Gastroesophageal sphincter (tissue), 4 donors: ENCODE measurements around the gene RNF212. TPM values are rescaled to one million over a fixed set of nuclear protein-coding genes. Genes with fewer than 3 reads are reported as not detected.

ENCODE experiments used
- ATAC-seq: fragments of 150-250 bp; one replicate; pipeline ENCODE4 v1.9.1; 2016; ENCODE audit warnings: mild to moderate bottlenecking, moderate library complexity
- H3K27ac ChIP-seq, 4 donors: fragments of 200-600 bp; sonication (generic) in 3 of 4; 1 replicate in 3 of 4; 2 replicates in 1 of 4; pipeline ENCODE4 v1.5.1; 2016 to 2019
- H3K27me3 ChIP-seq: fragments of 200-600 bp; sonication (generic); one replicate; pipeline ENCODE4 v1.5.1; 2019
- H3K36me3 ChIP-seq, 2 donors: fragments of 200-600 bp; sonication (generic); one replicate each; pipeline ENCODE4 v1.5.1; 2019; ENCODE audit warnings: control low read depth in 1 of 2
- H3K4me1 ChIP-seq, 3 donors: fragments of 200-600 bp; sonication (generic); 1 replicate in 2 of 3; 2 replicates in 1 of 3; pipeline ENCODE4 v1.5.1; 2016 to 2019; ENCODE audit warnings: control low read depth in 2 of 3
- H3K4me3 ChIP-seq, 2 donors: fragments of 200-600 bp; sonication (generic); one replicate each; pipeline ENCODE4 v1.5.1; 2019; ENCODE audit warnings: mild to moderate bottlenecking in 1 of 2, moderate library complexity in 1 of 2
- H3K9me3 ChIP-seq, 3 donors: fragments of 200-600 bp; sonication (generic); one replicate each; pipeline ENCODE4 v1.5.1; 2017 to 2019; ENCODE audit warnings: control low read depth in 2 of 3
- EP300 ChIP-seq: sonication (generic); formaldehyde crosslinking; IDR thresholded peaks from one replicate; pipeline ENCODE4 v1.6.1; 2017; ENCODE audit warnings: antibody characterized with exemption, mild to moderate bottlenecking
- POLR2A ChIP-seq, 2 donors: fragments of 450-650 bp; IDR thresholded peaks; one replicate each; pipeline ENCODE4 v1.6.1; 2017; ENCODE audit warnings: antibody characterized with exemption in 2 of 2, mild to moderate bottlenecking in 2 of 2, moderate library complexity in 1 of 2
- POLR2AphosphoS5 ChIP-seq: sonication (generic); formaldehyde crosslinking; IDR thresholded peaks from one replicate; pipeline ENCODE4 v1.6.1; 2017; ENCODE audit warnings: antibody characterized with exemption
- WGBS, 2 donors: methylation state at CpG; one replicate each; pipeline ENCODE4 v1.1.5; 2018; ENCODE audit warnings: low coverage in 1 of 2; 5-methylcytosine and 5-hydroxymethylcytosine counted together
- total RNA-seq, 4 donors: library from RNA; depleted of rRNA; stranded (reverse); fragments of >200 nt; gene quantifications; one replicate each; pipeline ENCODE4 v1.1.0, GENCODE V29; 2016
- TF ChIP-seq, protein P1 (sequence below), 4 experiments: fragments of 200-600 bp in 2 of 4; fragments of 450-650 bp in 2 of 4; sonication (generic) in 1 of 4; IDR thresholded peaks; one replicate each; pipeline ENCODE4 v1.5.1; 2017 to 2019; ENCODE audit warnings: antibody characterized with exemption in 4 of 4, mild to moderate bottlenecking in 2 of 4, moderate library complexity in 2 of 4

RNF212 gene
- total RNA-seq, 4 donors from 2014 or later, result 1.5 to 6.9 (median 4.6) TPM

DNA sequence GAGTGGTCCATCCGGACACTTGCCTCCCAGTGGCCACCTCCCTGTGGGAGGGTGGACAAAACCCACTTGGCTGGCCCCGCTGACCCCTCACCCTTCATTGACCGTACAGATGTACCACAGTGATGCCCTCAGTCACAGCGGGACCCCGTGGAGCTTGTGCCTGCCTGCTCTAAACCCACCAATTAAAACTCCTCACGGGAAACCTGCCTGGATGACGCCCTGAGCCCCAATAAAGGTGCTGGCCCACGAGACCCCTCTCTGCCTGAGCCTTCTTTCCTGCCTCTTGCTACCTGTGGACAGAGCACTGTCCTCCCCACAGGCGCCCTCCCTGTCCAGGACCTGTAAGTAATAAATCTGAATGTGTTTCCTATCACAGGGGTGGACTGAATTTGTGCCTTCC lies 32.9 kb downstream of the RNF212 start:
- peaks cover 72% of the 10 kb centered on the region for H3K27me3 ChIP-seq
- no peaks in the 10 kb centered on the region for H3K9me3 ChIP-seq
- H3K27ac ChIP-seq, result no peak overlapping the region
- 67 to 100% methylated on average over 1 to 2 of the region's 9 CpGs for WGBS, 2 donors
- ATAC-seq, result no peak
- no peak for TF ChIP-seq POLR2A (IDR thresholded peaks at IDR 0.05)
- TF ChIP-seq, protein P1, sequence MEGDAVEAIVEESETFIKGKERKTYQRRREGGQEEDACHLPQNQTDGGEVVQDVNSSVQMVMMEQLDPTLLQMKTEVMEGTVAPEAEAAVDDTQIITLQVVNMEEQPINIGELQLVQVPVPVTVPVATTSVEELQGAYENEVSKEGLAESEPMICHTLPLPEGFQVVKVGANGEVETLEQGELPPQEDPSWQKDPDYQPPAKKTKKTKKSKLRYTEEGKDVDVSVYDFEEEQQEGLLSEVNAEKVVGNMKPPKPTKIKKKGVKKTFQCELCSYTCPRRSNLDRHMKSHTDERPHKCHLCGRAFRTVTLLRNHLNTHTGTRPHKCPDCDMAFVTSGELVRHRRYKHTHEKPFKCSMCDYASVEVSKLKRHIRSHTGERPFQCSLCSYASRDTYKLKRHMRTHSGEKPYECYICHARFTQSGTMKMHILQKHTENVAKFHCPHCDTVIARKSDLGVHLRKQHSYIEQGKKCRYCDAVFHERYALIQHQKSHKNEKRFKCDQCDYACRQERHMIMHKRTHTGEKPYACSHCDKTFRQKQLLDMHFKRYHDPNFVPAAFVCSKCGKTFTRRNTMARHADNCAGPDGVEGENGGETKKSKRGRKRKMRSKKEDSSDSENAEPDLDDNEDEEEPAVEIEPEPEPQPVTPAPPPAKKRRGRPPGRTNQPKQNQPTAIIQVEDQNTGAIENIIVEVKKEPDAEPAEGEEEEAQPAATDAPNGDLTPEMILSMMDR (IDR thresholded peaks at IDR 0.05), result no peak
- no peak for TF ChIP-seq POLR2AphosphoS5
- no peak for TF ChIP-seq EP300
- H3K4me3 ChIP-seq, result no peak overlapping the region
- no peaks in the 10 kb centered on the region for H3K36me3 ChIP-seq
- H3K4me1 ChIP-seq, result no peaks in the 10 kb centered on the region

DNA sequence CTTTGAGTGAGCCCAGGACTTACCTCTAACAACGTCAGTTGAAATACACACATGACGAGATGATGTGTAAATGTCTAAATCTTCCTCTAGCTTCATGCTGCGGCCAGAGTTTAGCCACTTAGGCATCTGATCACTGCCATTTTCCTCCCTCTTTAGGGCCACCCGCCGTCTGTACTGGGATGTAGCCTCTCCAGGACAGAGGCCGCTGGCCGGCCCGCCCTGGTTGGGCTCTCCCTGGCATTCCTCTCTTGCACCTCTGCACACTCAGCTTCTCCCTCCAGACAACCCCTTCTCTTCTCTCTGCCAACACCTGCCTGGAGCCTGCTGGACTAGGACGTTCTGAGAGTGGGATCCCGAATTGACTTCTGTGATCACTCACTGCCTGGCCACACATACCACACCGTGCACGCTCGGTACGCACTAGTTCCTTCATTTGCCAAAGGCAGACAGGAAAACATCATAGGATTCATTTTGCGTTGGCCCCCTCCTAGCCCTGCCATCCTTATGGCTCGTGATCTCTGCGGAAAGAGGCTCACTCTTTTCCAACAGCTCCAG lies 33.6 kb downstream of the RNF212 start:
- no peaks in the 10 kb centered on the region for H3K9me3 ChIP-seq
- 88 to 89% methylated on average over 7 to 17 of the region's 17 CpGs for WGBS, 2 donors
- ATAC-seq, result no peak
- H3K4me1 ChIP-seq, result no peaks in the 10 kb centered on the region
- H3K27ac ChIP-seq, result no peak overlapping the region
- H3K36me3 ChIP-seq, result no peaks in the 10 kb centered on the region
- H3K4me3 ChIP-seq, result no peak overlapping the region
- peaks cover 72% of the 10 kb centered on the region for H3K27me3 ChIP-seq
- TF ChIP-seq EP300 (no peak), POLR2A (IDR thresholded peaks at IDR 0.05) (no peak), POLR2AphosphoS5 (no peak)
- TF ChIP-seq, protein P1 (IDR thresholded peaks at IDR 0.05), result no peak

DNA sequence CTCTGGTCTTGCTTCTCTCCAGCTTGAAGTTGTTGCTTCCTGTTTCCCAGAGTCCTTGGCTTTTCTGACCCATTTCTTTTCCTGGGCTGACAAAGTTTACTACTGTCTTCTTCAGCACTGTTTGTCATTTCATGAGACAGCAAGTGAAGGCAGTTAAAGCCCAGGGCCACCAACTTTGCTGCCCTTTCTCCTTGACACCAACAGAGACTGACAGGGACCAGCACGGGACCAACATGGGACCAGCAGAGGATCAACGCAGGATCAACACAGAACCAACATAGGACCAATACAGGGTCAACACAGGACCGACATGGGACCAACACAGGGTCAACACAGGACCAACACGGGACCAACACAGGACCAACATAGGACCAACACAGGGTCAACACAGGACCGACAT lies 34.9 kb downstream of the RNF212 start:
- 80% methylated on average over 2 of the region's 5 CpGs; no CpG with 5 or more reads in 1 of the 2 donors for WGBS, 2 donors
- Histone ChIP-seq H3K36me3 (no peaks in the 10 kb centered on the region), H3K9me3 (no peaks in the 10 kb centered on the region), H3K4me3 (no peak overlapping the region), H3K27ac (no peak overlapping the region), H3K27me3 (peaks cover 70% of the 10 kb centered on the region), H3K4me1 (no peaks in the 10 kb centered on the region)
- ATAC-seq, result no peak
- TF ChIP-seq POLR2AphosphoS5 (no peak), POLR2A (IDR thresholded peaks at IDR 0.05) (no peak), EP300 (no peak)
- TF ChIP-seq, protein P1 (IDR thresholded peaks at IDR 0.05), result no peak

DNA sequence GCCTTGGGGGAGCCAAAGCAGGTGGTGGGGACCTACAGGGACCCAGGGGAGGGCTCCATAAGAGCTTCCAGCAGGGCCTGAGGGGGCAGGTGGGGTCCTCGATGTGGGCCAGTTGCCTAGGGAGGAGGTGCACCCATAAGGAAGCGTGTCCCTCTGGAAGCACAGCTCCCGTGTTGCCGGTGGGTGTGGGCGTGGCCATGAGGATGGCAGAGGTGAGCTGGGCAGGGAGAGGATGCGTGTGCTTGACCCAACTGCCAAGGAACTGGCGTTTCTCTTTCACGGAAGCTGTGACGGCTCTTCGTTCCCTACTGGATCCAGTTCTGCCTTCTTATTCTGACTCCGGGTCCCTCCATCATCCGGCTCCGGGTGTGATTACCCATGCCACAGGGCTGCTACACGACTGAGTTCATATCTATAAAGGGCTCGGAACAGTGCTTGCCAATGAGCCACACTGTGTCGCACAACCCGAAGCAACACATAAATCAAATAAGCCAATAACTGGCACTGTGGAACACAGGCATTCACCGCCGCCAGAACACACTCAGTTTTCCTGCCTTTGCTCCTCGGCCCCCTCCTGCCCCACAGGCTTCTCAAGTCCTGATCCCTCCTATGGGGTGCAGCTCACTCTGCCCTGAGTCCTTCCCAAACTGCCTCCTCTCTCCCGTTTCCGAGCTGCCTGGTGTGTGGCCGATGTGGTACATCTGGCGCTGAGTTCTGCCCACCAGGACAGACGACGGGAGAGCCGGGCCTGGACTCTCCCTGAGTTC lies 35.5 kb downstream of the RNF212 start:
- Histone ChIP-seq H3K4me1 (no peaks in the 10 kb centered on the region), H3K36me3 (no peaks in the 10 kb centered on the region), H3K27me3 (peaks cover 64% of the 10 kb centered on the region), H3K27ac (no peak overlapping the region), H3K9me3 (no peaks in the 10 kb centered on the region), H3K4me3 (no peak overlapping the region)
- no peak for TF ChIP-seq POLR2AphosphoS5
- TF ChIP-seq, protein P1 (IDR thresholded peaks at IDR 0.05), result no peak
- no peak for TF ChIP-seq POLR2A (IDR thresholded peaks at IDR 0.05)
- no peak for TF ChIP-seq EP300
- no peak for ATAC-seq
- 78 to 80% methylated on average over 12 to 14 of the region's 27 CpGs for WGBS, 2 donors
